Choroid plexus epithelial cell (primary cell): ENCODE measurements around the gene RMI2.

Source experiments
- DNase-seq: peaks from one replicate; pipeline ENCODE4 v3.0.0-alpha.2; 2010; ENCODE audit warnings: low read depth
- H3K4me3 ChIP-seq: 2 replicates; pipeline ENCODE4 v1.5.1; 2011; ENCODE audit warnings: low read depth, mild to moderate bottlenecking, control low read depth, low read length, moderate library complexity
- TF ChIP-seq, protein P1 (sequence below): conservative IDR thresholded peaks from 2 replicates; pipeline ENCODE4 v1.5.1; 2011; ENCODE audit warnings: low read depth, mild to moderate bottlenecking, control low read depth, inconsistent platforms, low read length, moderate library complexity

RMI2 gene

DNA sequence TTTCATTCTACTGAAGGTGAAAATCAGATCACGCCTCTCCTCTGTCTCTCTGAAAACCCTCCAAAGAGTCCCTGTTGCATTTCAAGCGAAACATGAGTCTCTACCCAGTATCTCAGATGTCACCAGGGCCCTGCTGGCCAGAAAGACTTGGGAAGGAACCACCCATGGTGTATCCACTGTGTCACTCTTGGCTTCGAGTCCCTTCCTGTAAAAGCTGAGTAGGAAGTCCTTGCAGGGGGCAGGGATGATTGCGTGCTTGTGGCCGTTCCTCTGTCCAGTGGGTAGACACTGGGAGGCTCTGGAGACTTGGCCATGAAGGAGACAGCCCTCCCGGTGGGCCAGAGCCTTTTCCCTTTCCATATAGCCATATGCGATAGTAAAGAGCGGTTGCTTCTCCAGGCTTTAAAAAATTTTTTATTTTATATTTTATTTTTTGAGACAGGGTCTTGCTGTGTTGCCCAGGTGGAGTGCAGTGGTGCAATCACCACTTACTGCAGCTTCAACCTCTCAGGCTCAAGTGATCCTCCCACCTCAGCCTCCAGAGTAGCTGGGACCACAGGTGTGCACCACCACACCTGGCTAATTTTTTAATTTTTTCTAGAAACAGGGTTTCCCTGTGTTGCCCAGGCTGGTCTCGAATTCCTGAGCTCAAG lies 19.0 kb upstream of the RMI2 start:
- H3K4me3 ChIP-seq: no peak overlapping the region
- no peak for DNase-seq
- TF ChIP-seq, protein P1, sequence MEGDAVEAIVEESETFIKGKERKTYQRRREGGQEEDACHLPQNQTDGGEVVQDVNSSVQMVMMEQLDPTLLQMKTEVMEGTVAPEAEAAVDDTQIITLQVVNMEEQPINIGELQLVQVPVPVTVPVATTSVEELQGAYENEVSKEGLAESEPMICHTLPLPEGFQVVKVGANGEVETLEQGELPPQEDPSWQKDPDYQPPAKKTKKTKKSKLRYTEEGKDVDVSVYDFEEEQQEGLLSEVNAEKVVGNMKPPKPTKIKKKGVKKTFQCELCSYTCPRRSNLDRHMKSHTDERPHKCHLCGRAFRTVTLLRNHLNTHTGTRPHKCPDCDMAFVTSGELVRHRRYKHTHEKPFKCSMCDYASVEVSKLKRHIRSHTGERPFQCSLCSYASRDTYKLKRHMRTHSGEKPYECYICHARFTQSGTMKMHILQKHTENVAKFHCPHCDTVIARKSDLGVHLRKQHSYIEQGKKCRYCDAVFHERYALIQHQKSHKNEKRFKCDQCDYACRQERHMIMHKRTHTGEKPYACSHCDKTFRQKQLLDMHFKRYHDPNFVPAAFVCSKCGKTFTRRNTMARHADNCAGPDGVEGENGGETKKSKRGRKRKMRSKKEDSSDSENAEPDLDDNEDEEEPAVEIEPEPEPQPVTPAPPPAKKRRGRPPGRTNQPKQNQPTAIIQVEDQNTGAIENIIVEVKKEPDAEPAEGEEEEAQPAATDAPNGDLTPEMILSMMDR: no peak

DNA sequence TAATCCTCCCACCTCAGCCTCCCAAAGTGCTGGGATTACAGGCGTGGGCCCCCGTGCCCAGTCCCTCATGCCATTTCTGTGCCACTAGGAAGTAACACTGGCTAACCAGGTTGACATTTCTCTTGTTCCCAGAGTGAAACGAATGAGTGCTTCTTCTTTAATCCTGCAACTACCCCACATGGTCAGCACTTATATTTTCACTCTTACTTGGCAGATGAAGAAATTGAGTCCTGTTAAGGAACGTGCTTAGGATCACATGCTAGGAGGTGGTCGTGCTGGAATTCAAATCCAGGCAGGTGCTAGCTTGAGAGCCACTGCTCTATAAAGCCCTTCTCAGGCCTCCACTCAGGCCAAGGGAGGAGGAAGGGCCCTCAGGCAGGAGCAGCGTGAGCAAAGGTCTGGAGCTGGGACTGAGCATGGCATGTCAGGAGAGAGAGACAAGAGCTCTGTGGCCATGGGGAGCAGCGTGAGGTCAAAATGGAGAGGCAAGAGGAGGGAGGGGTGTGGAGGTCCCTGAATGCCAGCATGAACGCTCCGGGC lies 18.5 kb upstream of the RMI2 start:
- H3K4me3 ChIP-seq: no peak overlapping the region
- no peak for DNase-seq
- TF ChIP-seq, protein P1: no peak

DNA sequence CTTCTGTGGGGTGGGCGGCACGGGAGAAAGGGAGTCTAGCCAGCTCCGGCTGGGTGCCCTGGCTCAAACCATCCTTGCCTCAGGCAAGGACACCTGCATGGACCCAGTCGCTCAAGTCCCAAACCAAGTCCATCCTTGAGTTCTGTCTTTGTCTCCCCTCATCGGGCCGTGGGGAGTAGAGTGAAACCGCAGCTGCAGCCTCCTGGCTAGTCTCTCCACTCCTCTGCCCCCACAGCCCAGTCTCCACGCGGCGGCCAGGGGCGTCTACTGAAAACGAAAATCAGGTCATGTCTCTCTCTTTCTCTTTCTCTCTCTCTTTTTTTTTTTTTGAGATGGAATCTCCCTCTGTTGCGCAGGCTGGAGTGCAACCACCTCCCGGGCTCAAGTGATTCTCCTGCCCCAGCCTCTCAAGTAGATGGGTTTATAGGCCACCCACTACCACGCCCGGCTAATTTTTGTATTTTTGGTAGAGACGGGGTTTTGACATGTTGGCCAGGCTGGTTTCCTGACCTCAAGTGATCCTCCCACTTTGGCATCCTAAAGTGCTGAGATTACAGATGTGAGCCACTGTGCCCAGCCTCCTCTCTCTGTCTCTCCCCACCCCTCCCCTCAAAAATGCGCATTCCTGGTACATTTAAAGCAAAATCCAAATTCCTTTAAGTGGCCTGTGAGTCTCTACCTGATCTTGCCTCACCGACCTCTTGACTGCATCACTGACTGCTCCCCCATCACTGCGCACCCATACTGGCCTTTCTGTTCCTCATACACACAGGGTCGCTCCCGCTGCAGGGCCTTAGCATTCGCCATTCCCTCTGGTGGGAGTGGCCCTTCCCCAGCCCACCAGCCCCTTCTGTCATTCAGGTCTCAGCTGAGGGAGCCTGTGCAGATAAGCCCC lies 17.7 kb upstream of the RMI2 start:
- DNase-seq: no peak
- no peak overlapping the region for H3K4me3 ChIP-seq
- TF ChIP-seq, protein P1: no peak

DNA sequence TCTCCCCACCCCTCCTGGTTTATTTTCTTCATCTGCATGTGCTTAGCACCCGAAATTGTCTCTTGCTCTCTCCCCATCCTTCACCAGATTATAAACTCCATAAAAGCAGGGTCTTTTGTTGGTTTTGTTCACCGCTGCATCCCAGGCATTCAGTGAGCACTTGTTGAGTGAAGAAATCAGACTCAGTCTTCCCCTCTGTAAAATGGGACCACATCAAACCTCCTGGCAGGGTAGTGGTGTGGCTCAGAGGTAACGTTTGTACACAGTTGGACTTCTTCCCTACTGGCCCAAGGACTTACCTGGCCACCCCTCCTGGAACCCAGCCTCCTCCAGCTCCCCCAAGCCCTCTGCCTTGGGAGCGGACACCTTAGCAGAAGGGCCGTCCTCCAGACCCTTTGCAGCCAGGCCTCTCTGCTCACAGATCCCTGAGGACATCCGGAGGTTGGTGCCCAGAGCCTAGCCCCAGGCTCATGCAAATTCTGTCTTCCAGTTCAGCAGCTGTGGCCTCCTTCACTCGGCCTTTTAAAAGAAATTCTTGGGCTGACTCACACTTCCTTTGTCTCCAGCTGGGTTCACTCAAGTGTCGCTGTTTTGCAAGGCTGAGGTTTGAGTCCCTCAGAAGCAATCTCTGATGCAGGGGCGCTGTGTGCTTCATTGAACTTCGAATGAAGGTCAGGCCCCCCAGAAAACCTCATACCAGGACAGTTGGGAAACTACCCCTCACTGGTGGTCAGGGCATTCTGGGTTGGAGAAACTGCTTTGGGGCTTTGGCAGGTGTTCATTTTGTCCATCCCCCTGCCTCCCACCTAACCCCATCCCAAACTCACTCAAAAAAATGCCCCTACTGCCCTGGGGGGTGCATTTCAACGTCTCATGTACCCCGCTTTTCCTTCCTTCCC lies 16.8 kb upstream of the RMI2 start:
- H3K4me3 ChIP-seq: peak overlapping the region; percentile 7
- TF ChIP-seq, protein P1: no peak
- DNase-seq: peak; percentile 98

GRCh38 chr16:11329071-11329491 lies 16.2 kb upstream of the RMI2 start:
- TF ChIP-seq, protein P1: no peak
- DNase-seq: peak; percentile 51
- H3K4me3 ChIP-seq: peak overlapping the region; percentile 7

GRCh38 chr16:11329891-11330290 lies 15.4 kb upstream of the RMI2 start:
- no peak overlapping the region for H3K4me3 ChIP-seq
- TF ChIP-seq, protein P1: no peak
- DNase-seq: no peak
